Testis (tissue), 2 donors: ENCODE results near the gene TSPAN14.

Source experiments
- POLR2A ChIP-seq: fragments of 450-650 bp; IDR thresholded peaks from one replicate; pipeline ENCODE4 v1.6.1; 2017; ENCODE audit warnings: antibody characterized with exemption, mild to moderate bottlenecking, moderate library complexity
- TF ChIP-seq, protein P1 (sequence below), 3 experiments: fragments of 450-650 bp in 2 of 3; fragments of 200-600 bp in 1 of 3; sonication (generic) in 1 of 3; IDR thresholded peaks; one replicate each; pipeline ENCODE4 v1.5.1; 2016 to 2019; ENCODE audit warnings: antibody characterized with exemption in 3 of 3, mild to moderate bottlenecking in 2 of 3, moderate library complexity in 1 of 3

DNA sequence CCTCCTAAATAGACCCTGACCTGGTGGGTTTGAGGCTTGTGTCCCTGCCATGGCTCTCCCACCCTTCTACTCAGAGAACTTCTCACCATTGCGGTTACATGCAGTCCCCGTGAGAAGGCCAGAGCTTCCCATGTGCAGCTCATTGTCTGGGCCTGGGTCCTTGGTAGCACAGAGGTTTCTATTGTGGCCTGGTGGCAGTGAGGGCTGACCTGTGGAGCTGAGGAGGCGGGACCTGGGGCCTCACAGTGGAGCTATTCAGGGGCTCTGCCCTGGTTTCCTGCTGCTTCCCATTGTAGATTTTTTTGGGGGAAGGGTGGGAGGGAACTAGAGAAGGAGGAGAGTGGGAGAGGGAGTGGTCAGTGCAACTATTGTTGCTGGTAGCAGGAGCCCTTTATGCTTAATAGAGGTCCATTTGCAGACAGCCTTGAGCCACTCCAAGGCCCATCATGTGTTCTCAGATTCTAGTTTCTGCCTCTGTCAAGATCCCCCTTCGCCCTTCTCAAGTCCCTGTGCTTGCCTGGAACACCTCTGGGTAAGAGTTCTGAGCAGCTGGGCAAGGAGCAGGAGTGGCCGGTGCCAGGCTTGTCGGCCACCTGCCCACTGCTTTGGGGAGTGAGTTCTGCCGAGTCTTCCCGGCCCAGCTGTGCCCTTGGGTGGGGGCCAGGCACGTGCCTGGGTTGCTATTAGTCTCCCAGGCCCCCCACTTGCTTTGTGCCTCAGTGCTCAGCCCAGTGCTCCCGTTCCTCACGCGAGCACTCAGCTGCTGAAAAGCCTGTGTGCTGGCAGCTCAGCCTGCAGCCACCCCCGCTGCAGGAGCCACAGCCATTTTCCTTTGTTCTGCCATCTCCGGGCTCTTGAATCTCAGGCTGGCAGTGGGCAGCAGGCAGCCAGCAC lies 10.7 kb downstream of the TSPAN14 start:
- TF ChIP-seq POLR2A, result no peak
- TF ChIP-seq, protein P1, sequence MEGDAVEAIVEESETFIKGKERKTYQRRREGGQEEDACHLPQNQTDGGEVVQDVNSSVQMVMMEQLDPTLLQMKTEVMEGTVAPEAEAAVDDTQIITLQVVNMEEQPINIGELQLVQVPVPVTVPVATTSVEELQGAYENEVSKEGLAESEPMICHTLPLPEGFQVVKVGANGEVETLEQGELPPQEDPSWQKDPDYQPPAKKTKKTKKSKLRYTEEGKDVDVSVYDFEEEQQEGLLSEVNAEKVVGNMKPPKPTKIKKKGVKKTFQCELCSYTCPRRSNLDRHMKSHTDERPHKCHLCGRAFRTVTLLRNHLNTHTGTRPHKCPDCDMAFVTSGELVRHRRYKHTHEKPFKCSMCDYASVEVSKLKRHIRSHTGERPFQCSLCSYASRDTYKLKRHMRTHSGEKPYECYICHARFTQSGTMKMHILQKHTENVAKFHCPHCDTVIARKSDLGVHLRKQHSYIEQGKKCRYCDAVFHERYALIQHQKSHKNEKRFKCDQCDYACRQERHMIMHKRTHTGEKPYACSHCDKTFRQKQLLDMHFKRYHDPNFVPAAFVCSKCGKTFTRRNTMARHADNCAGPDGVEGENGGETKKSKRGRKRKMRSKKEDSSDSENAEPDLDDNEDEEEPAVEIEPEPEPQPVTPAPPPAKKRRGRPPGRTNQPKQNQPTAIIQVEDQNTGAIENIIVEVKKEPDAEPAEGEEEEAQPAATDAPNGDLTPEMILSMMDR (IDR thresholded peaks at IDR 0.05), result no peak
